Cardiac fibroblast (primary cell): Measurements from ENCODE around the gene MUL1.
"Not testable (repeated sequence)": the region's sequence is repeated elsewhere in the genome, so short reads cannot be mapped to it uniquely, and the experiment has no call there.

Experiments
- DNase-seq, 2 donors: peaks; one replicate each; pipeline versions ENCODE4 v3.0.0 to v3.0.0-alpha.2; 2010; ENCODE audit warnings: low read depth in 2 of 2
- H3K4me3 ChIP-seq, 2 donors: replicated peaks in 1 of 2; 1 replicate in 1 of 2; 2 replicates in 1 of 2; pipeline ENCODE4 v1.5.1; 2011; ENCODE audit warnings: low read depth in 2 of 2, low read length in 2 of 2, mild to moderate bottlenecking in 2 of 2, moderate library complexity in 1 of 2
- CTCF ChIP-seq: IDR thresholded peaks from one replicate; pipeline ENCODE4 v1.5.1; 2011; ENCODE audit warnings: low read depth, mild to moderate bottlenecking, low read length, inconsistent platforms

The MUL1 gene

GRCh38 chr1:20530901-20531300 lies 22.9 kb upstream of the MUL1 start:
- no peak overlapping the region for H3K4me3 ChIP-seq
- no peak for DNase-seq
- TF ChIP-seq CTCF, result no peak

DNA sequence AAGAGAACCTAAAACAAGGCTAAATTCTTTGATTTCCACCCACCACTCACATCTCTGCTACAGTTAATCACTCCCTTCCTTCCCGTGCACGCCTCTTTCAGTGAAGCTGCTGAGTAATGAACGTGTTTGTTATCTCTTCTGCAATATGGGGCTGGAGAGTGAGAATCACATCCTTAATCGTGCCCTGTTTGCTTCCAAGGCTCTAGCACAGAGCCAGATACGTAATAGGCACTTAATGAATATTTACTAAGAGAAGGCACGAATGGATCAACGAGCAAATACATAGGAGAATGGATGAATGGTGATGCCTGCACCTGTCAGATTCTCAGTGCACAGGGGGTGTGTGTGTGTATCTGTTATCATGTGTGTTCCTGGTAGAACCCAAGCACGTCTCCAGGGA lies 22.4 kb upstream of the MUL1 start:
- no peak for DNase-seq
- no peak overlapping the region for H3K4me3 ChIP-seq
- TF ChIP-seq CTCF, result no peak

- no peak for TF ChIP-seq CTCF
- no peak overlapping the region for H3K4me3 ChIP-seq
- DNase-seq, result no peak
Measured at GRCh38 chr1:20528221-20528620, 20.3 kb upstream of the MUL1 start.

- H3K4me3 ChIP-seq, result no peak overlapping the region
- no peak for TF ChIP-seq CTCF
- no peak for DNase-seq
Measured at GRCh38 chr1:20526267-20526666, 18.3 kb upstream of the MUL1 start.

DNA sequence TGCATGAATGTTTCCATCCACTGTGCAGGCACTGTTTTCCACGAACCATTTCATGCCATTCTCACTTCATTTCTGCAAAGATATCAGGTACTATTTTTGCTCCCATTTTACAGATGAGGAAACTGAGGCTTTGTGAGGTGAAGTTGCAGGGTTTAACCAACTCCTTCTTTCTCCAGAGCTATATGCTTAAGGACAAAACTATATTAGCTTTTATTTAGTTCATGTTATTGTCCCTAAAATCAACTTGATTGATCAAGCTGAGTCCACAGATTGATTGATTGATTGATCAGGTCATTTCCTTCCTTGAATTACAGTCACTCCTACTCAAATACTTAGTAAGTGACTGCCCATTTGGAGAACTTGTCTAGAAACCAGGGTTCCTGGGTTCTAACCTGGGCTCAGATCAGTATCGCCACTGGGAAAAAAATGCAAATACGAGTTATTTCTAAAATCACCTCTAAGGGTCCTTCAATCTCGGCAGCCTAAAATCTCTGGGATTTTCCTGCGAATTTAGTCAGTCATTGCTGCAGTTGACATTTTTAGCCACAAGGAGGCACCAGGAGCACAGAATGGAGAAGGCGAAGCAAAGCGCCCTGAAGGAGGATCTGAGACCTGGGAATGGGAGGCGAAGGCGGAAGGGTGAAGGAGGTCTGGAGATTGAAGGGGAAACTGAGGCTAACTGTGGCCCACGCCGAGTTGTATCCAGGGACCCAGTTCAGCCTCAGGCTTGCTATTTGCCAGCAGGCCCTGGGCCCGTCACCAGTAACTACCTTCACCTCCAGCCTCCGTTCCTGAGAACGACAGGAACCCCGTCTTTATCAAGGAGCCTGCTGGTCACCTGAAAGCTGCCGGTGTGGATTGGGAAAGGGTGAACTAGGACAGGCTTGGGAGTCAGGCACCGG lies 14.3 kb upstream of the MUL1 start:
- TF ChIP-seq CTCF, result peak; percentile 94
- peak overlapping the region in 1 of 2 donors; percentile 13 for H3K4me3 ChIP-seq
- DNase-seq, result peak; percentile 83 to 84

DNA sequence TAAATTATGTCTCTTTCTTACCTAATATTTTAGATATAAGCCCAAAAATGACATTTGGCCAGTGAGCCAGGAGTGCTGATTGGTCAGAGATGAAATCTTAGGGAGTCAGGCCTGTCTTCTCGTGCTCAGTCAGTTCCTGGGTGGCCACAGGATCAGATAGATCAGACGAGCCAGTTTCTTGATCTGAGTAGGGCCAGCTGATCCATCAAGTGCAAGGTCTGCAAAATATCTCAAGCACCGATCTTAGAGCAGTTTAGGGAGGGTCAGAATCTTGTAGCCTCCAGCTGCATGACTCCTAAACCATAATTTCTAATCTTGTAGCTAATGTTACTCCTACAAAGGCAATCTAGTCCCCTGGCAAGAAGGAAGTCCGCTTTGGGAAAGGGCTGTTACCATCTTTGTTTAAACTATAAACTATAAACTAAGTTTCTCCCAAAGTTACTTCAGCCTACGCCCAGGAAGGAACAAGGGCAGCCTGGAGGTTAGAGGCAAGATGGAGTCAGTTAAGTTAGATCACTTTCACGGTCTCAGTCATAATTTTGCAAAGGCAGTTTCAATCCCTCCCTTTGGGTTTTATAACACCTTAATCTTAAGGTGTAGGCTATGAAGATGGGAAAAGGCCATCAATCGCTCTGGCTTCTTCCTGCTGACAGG lies 11.8 kb upstream of the MUL1 start:
- DNase-seq, H3K4me3 ChIP-seq: not testable (repeated sequence)

DNA sequence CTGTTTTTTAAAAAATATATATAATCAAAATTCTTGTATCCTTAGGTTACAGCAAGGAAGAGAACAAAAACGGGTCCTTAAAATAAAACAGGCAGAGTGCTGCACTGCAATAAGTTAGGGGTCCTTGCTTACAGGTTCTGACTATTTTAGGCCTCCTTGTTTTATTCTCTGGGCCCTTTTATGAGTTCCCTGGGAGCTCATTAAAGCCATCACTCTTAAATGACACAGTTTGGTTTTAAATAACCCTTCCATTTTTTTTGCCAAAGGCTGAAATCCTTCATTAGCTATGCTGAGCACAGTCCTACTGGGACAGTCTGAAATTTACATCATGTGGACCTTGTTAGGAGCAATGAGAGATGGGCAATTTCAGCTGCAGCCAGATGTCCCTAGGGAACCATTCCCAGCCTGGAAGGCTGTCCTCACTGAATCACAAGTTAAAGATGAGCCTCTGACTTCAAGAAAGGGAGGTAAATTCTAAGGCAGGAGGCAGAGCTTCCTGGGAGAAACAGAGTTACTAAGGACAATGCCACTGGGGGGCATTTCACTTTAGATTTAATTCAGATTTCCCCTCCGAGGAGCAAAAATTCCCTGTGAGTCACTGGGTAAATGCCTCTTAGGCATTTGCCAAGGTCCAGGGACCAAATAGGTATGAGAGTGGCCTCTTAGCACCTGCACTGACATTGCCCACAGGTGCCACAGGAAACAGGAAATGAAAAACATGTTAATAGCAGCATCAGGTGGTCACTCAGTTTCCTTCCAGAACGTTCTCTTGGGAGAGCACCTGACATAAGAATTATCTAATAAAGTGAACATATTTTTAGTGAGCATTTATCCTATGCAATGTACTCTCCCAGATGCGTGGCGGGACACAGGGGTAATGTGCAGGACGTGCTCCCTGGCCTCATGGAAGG lies 3.8 kb upstream of the MUL1 start:
- no peak overlapping the region for H3K4me3 ChIP-seq
- TF ChIP-seq CTCF, result no peak
- no peak for DNase-seq
